Large intestine (tissue), 12 donors: ENCODE measurements around the gene EBLN1. TPM values are rescaled to one million over a fixed set of nuclear protein-coding genes. Genes with fewer than 3 reads are reported as not detected.

Source experiments
- DNase-seq, 2 donors: peaks; one replicate each; pipeline versions ENCODE4 v3.0.0 to v3.0.0-alpha.2; 2013
- H3K27ac ChIP-seq: one replicate; pipeline ENCODE4 v1.5.1; 2013; ENCODE audit warnings: low read length
- H3K27me3 ChIP-seq: 2 replicates; pipeline ENCODE4 v1.6.1; 2013; ENCODE audit warnings: low read length; ENCODE audit not compliant: control insufficient read depth, insufficient read depth
- H3K36me3 ChIP-seq: 2 replicates; pipeline ENCODE4 v1.6.1; 2013; ENCODE audit warnings: low read length; ENCODE audit not compliant: control insufficient read depth, insufficient read depth
- H3K4me1 ChIP-seq: one replicate; pipeline ENCODE4 v1.6.1; 2013; ENCODE audit warnings: low read length; ENCODE audit not compliant: control insufficient read depth, insufficient read depth
- H3K4me3 ChIP-seq: one replicate; pipeline ENCODE4 v1.5.1; 2013; ENCODE audit warnings: low read length
- H3K9me3 ChIP-seq: one replicate; pipeline ENCODE4 v1.6.1; 2013; ENCODE audit warnings: mild to moderate bottlenecking, low read depth, low read length, moderate library complexity; ENCODE audit not compliant: control insufficient read depth
- WGBS: methylation state at CpG from one replicate; pipeline ENCODE4 v1.1.5; 2013; ENCODE audit warnings: low lambda C conversion rate; ENCODE audit not compliant: insufficient coverage; 5-methylcytosine and 5-hydroxymethylcytosine counted together
- long read RNA-seq, 11 donors: transcript quantifications; one replicate each; lab custom pipeline, GENCODE V29; 2026
- polyA plus RNA-seq: library from polyadenylated mRNA; unstranded; fragments of 120-200 nt; gene quantifications from one replicate; pipeline ENCODE4 v1.2.1, GENCODE V29; 2013

Gene EBLN1
- polyA plus RNA-seq = not detected
- long read RNA-seq, donor 1 = 0 reads
- long read RNA-seq, donor 2 = 0 reads
- long read RNA-seq, donor 3 = 0 reads
- long read RNA-seq, donor 4 = 0 reads
- long read RNA-seq, donor 5 = 0 reads
- long read RNA-seq, donor 6 = 0 reads
- long read RNA-seq, donor 7 = 0 reads
- long read RNA-seq, donor 8 = 0 reads
- long read RNA-seq, donor 9 = 0 reads
- long read RNA-seq, donor 10 = 0 reads
- long read RNA-seq, donor 11 = 0 reads

- Histone ChIP-seq H3K27ac (no peak within 1 kb of the TSS), H3K36me3 (no peaks in the 10 kb centered on the region), H3K27me3 (peaks cover 4% of the 10 kb centered on the region), H3K9me3 (no peaks in the 10 kb centered on the region), H3K4me3 (no peak within 1 kb of the TSS), H3K4me1 (no peaks in the 10 kb centered on the region)
- 100% methylated on average over 3 of the region's 7 CpGs for WGBS
- DNase-seq = no peak
Measured at GRCh38 chr10:22217842-22218241, at the start of gene EBLN1. Gene EBLN1 (minus strand): TSS chr10:22218015. CDS start chr10:22209983, 8,032 bp downstream.

- H3K27ac ChIP-seq = no peak overlapping the region
- DNase-seq = no peak
- no CpG with 5 or more reads among the region's 4 CpGs for WGBS
Measured at GRCh38 chr10:22265839-22266537, 48.2 kb upstream of the EBLN1 start.

GRCh38 chr10:22263106-22263505 is 45.3 kb upstream of the EBLN1 start:
- no peak overlapping the region for H3K27ac ChIP-seq
- no peaks in the 10 kb centered on the region for H3K9me3 ChIP-seq
- no peaks in the 10 kb centered on the region for H3K4me1 ChIP-seq
- no peak for DNase-seq
- no peak overlapping the region for H3K4me3 ChIP-seq
- H3K27me3 ChIP-seq = peaks cover 20% of the 10 kb centered on the region
- no peaks in the 10 kb centered on the region for H3K36me3 ChIP-seq
- no CpG with 5 or more reads among the region's 2 CpGs for WGBS

More at GRCh38 chr10:22265839-22266537, 48.2 kb upstream of the EBLN1 start:
- peaks cover 6% of the 10 kb centered on the region for H3K27me3 ChIP-seq
- H3K9me3 ChIP-seq = no peaks in the 10 kb centered on the region
- H3K36me3 ChIP-seq = no peaks in the 10 kb centered on the region
- no peak overlapping the region for H3K4me3 ChIP-seq
- no peaks in the 10 kb centered on the region for H3K4me1 ChIP-seq

GRCh38 chr10:22259280-22259679 is 41.5 kb upstream of the EBLN1 start:
- Histone ChIP-seq H3K27me3 (peaks cover 35% of the 10 kb centered on the region), H3K9me3 (no peaks in the 10 kb centered on the region), H3K4me3 (no peak overlapping the region), H3K27ac (no peak overlapping the region), H3K36me3 (no peaks in the 10 kb centered on the region), H3K4me1 (no peaks in the 10 kb centered on the region)
- no CpG with 5 or more reads among the region's 3 CpGs for WGBS
- DNase-seq = no peak

GRCh38 chr10:22258471-22258870 is 40.7 kb upstream of the EBLN1 start:
- no peaks in the 10 kb centered on the region for H3K36me3 ChIP-seq
- peaks cover 41% of the 10 kb centered on the region for H3K27me3 ChIP-seq
- H3K4me1 ChIP-seq = no peaks in the 10 kb centered on the region
- no peak for DNase-seq
- no peak overlapping the region for H3K4me3 ChIP-seq
- H3K27ac ChIP-seq = no peak overlapping the region
- WGBS = 55% methylated on average over 2 of the region's 3 CpGs
- H3K9me3 ChIP-seq = peaks cover 2% of the 10 kb centered on the region

- H3K36me3 ChIP-seq = no peaks in the 10 kb centered on the region
- peaks cover 56% of the 10 kb centered on the region for H3K27me3 ChIP-seq
- H3K9me3 ChIP-seq = peaks cover 10% of the 10 kb centered on the region
- no CpG with 5 or more reads among the region's 24 CpGs for WGBS
- peak in 1 of 2 donors; percentile 32 for DNase-seq
- H3K4me3 ChIP-seq = peak overlapping the region; percentile 52
- H3K27ac ChIP-seq = peak overlapping the region; percentile 86
- no peaks in the 10 kb centered on the region for H3K4me1 ChIP-seq
Measured at GRCh38 chr10:22253580-22253882, 35.7 kb upstream of the EBLN1 start.

- no CpG with 5 or more reads among the region's 80 CpGs for WGBS
- Histone ChIP-seq H3K4me3 (peak overlapping the region; percentile 52), H3K27me3 (peaks cover 53% of the 10 kb centered on the region), H3K4me1 (no peaks in the 10 kb centered on the region), H3K9me3 (peaks cover 10% of the 10 kb centered on the region), H3K36me3 (no peaks in the 10 kb centered on the region), H3K27ac (peak overlapping the region; percentile 86)
- peak; percentile 4 to 55 for DNase-seq
Measured at GRCh38 chr10:22252801-22253579, 35.2 kb upstream of the EBLN1 start.

GRCh38 chr10:22252224-22252800 is 34.5 kb upstream of the EBLN1 start:
- Histone ChIP-seq H3K4me3 (peak overlapping the region; percentile 52), H3K27me3 (peaks cover 54% of the 10 kb centered on the region), H3K4me1 (no peaks in the 10 kb centered on the region), H3K36me3 (no peaks in the 10 kb centered on the region), H3K27ac (peak overlapping the region; percentile 86), H3K9me3 (peaks cover 10% of the 10 kb centered on the region)
- WGBS = no CpG with 5 or more reads among the region's 52 CpGs
- DNase-seq = peak; percentile 23 to 64

GRCh38 chr10:22251751-22252223 is 34.0 kb upstream of the EBLN1 start:
- Histone ChIP-seq H3K4me3 (peak overlapping the region; percentile 52), H3K27ac (peak overlapping the region; percentile 86), H3K27me3 (peaks cover 50% of the 10 kb centered on the region), H3K4me1 (no peaks in the 10 kb centered on the region), H3K36me3 (no peaks in the 10 kb centered on the region), H3K9me3 (peaks cover 10% of the 10 kb centered on the region)
- WGBS = 3% methylated on average over 7 of the region's 28 CpGs
- peak in 1 of 2 donors; percentile 5 for DNase-seq
